H1 (cell line): ENCODE measurements around the gene TRIM5. TPM values are rescaled to one million over a fixed set of nuclear protein-coding genes. Genes with fewer than 3 reads are reported as not detected.

Experiments used
- CTCF ChIA-PET: fragments of 300-600 bp; sonication (Branson Sonifier 250); formaldehyde crosslinking; loops from one replicate; lab custom pipeline; 2021; ENCODE audit not compliant: partially characterized antibody; lab: Charles Lee
- POLR2A ChIA-PET: fragments of 300-600 bp; sonication (Branson Sonifier 250); formaldehyde crosslinking; loops from one replicate; lab custom pipeline; 2021; ENCODE audit warnings: inconsistent platforms; ENCODE audit not compliant: partially characterized antibody; lab: Charles Lee
- DNase-seq, 2 experiments: peaks; one replicate each; pipeline versions ENCODE4 v3.0.0 to v3.0.0-alpha.2; 2010 to 2022; ENCODE audit warnings: low spot score in 2 of 2, low read depth in 1 of 2, mixed read lengths in 1 of 2
- FAIRE-seq: peaks from 2 replicates; lab custom pipeline; 2011; peaks lifted over from hg19 to GRCh38; lab: Jason Lieb, UNC
- H2AFZ ChIP-seq: 2 replicates; pipeline ENCODE4 v1.8.1; 2012; ENCODE audit warnings: low read length, inconsistent platforms
- H2AK5ac ChIP-seq: 2 replicates; pipeline ENCODE4 v1.6.1; 2013; ENCODE audit warnings: low read depth, low read length
- H2BK120ac ChIP-seq: replicated peaks from 2 replicates; pipeline ENCODE3; 2013; ENCODE audit warnings: low read depth, low read length, inconsistent platforms
- H2BK12ac ChIP-seq: 2 replicates; pipeline ENCODE4 v1.6.1; 2013; ENCODE audit warnings: low read depth, low read length
- H2BK15ac ChIP-seq: 2 replicates; pipeline ENCODE4 v1.6.1; 2013; ENCODE audit warnings: low read length
- H2BK20ac ChIP-seq: 2 replicates; pipeline ENCODE4 v1.6.1; 2013; ENCODE audit warnings: low read length
- H2BK5ac ChIP-seq: 2 replicates; pipeline ENCODE4 v1.6.1; 2013; ENCODE audit warnings: low read depth, low read length
- H3K14ac ChIP-seq: 2 replicates; pipeline ENCODE4 v1.6.1; 2013; ENCODE audit warnings: inconsistent platforms; ENCODE audit not compliant: insufficient read length
- H3K18ac ChIP-seq: 2 replicates; pipeline ENCODE4 v1.6.1; 2013; ENCODE audit warnings: low read length; ENCODE audit errors: extremely low read depth
- H3K23ac ChIP-seq: 2 replicates; pipeline ENCODE4 v1.6.1; 2013; ENCODE audit warnings: inconsistent platforms; ENCODE audit not compliant: insufficient read length
- H3K23me2 ChIP-seq: 2 replicates; pipeline ENCODE4 v1.6.1; 2013; ENCODE audit warnings: low read depth, low read length
- H3K27ac ChIP-seq: 2 replicates; pipeline ENCODE4 v1.6.1; 2011; ENCODE audit warnings: low read depth, low read length, inconsistent platforms
- H3K27me3 ChIP-seq, 4 experiments: replicated peaks in 1 of 4; 1 replicate in 1 of 4; 2 replicates in 3 of 4; pipeline versions ENCODE4 v1.6.1 to v1.8.1; 2011 to 2013; ENCODE audit warnings: low read length in 3 of 4, mild to moderate bottlenecking in 3 of 4, inconsistent platforms in 2 of 4, mixed read lengths in 2 of 4, moderate library complexity in 1 of 4; ENCODE audit not compliant: control insufficient read depth in 3 of 4, insufficient read depth in 3 of 4; ENCODE audit errors: extremely low read depth in 1 of 4
- H3K36me3 ChIP-seq, 4 experiments: 2 replicates each; pipeline versions ENCODE4 v1.6.1 to v1.8.1; 2011 to 2013; ENCODE audit warnings: mild to moderate bottlenecking in 4 of 4, low read length in 3 of 4, moderate library complexity in 2 of 4, control low read depth in 1 of 4, inconsistent platforms in 1 of 4; ENCODE audit not compliant: insufficient read depth in 4 of 4, control insufficient read depth in 2 of 4
- H3K4ac ChIP-seq: replicated peaks from 2 replicates; pipeline ENCODE3; 2013; ENCODE audit warnings: low read length, low read depth, mixed read lengths, inconsistent platforms; ENCODE audit not compliant: insufficient read length
- H3K4me1 ChIP-seq, 4 experiments: replicated peaks in 1 of 4; 1 replicate in 1 of 4; 2 replicates in 3 of 4; pipeline versions ENCODE4 v1.6.1 to v1.8.1; 2011 to 2013; ENCODE audit warnings: low read length in 3 of 4, inconsistent platforms in 2 of 4, mixed read lengths in 1 of 4; ENCODE audit not compliant: insufficient read depth in 4 of 4, control insufficient read depth in 3 of 4
- H3K4me2 ChIP-seq, 2 experiments: 2 replicates each; pipeline versions ENCODE4 v1.6.1 to v1.8.1; 2011 to 2013; ENCODE audit warnings: low read depth in 2 of 2, low read length in 2 of 2, control low read depth in 1 of 2, inconsistent platforms in 1 of 2, mild to moderate bottlenecking in 1 of 2; ENCODE audit not compliant: insufficient read depth in 1 of 2
- H3K4me3 ChIP-seq, 4 experiments: fragments of 200-600, 300-600 bp in 1 of 4; sonication (generic), shearing (Covaris generic), sonication (Bioruptor Twin) in 1 of 4; 2 replicates each; pipeline versions ENCODE4 v1.5.1 to v1.8.1; 2011 to 2016; ENCODE audit warnings: low read length in 4 of 4, low read depth in 3 of 4, control low read depth in 2 of 4, inconsistent platforms in 2 of 4, mild to moderate bottlenecking in 2 of 4, mixed read lengths in 1 of 4, moderate library complexity in 1 of 4; ENCODE audit not compliant: insufficient read depth in 2 of 4; ENCODE audit errors: extremely low read depth in 1 of 4
- H3K56ac ChIP-seq: replicated peaks from 2 replicates; pipeline ENCODE3; 2013; ENCODE audit warnings: low read depth, mild to moderate bottlenecking, mixed read lengths, low read length, inconsistent platforms; ENCODE audit not compliant: insufficient read length
- H3K79me1 ChIP-seq: 2 replicates; pipeline ENCODE4 v1.6.1; 2013; ENCODE audit warnings: low read depth, low read length, control low read depth
- H3K79me2 ChIP-seq, 2 experiments: 2 replicates each; pipeline versions ENCODE4 v1.6.1 to v1.8.1; 2012 to 2013; ENCODE audit warnings: low read length in 2 of 2, mild to moderate bottlenecking in 2 of 2, inconsistent platforms in 1 of 2; ENCODE audit not compliant: insufficient read depth in 2 of 2, control insufficient read depth in 1 of 2
- H3K9ac ChIP-seq, 4 experiments: replicated peaks in 1 of 4; 1 replicate in 1 of 4; 2 replicates in 3 of 4; pipeline versions ENCODE4 v1.6.1 to v1.8.1; 2011 to 2013; ENCODE audit warnings: low read depth in 3 of 4, low read length in 3 of 4, control low read depth in 2 of 4, mild to moderate bottlenecking in 2 of 4, moderate library complexity in 2 of 4, inconsistent platforms in 1 of 4; ENCODE audit errors: extremely low read depth in 1 of 4
- H3K9me3 ChIP-seq, 2 experiments: 2 replicates each; pipeline versions ENCODE4 v1.6.1 to v1.8.1; 2012 to 2013; ENCODE audit warnings: mild to moderate bottlenecking in 2 of 2, moderate library complexity in 2 of 2, control low read depth in 1 of 2, inconsistent platforms in 1 of 2, low read depth in 1 of 2, low read length in 1 of 2, mixed read lengths in 1 of 2; ENCODE audit not compliant: insufficient read depth in 2 of 2
- H4K20me1 ChIP-seq, 2 experiments: replicated peaks in 1 of 2; 2 replicates each; pipeline versions ENCODE3 to v1.8.1; 2011 to 2013; ENCODE audit warnings: inconsistent platforms in 2 of 2, low read length in 2 of 2, mild to moderate bottlenecking in 1 of 2; ENCODE audit not compliant: insufficient read depth in 2 of 2, control insufficient read depth in 1 of 2
- H4K5ac ChIP-seq: 2 replicates; pipeline ENCODE4 v1.6.1; 2013; ENCODE audit warnings: low read length, low read depth, mixed read lengths, inconsistent platforms; ENCODE audit not compliant: insufficient read length
- H4K8ac ChIP-seq: 2 replicates; pipeline ENCODE4 v1.8.0; 2013; ENCODE audit warnings: mild to moderate bottlenecking, moderate library complexity, low read length, inconsistent platforms; ENCODE audit not compliant: insufficient read depth; ENCODE audit errors: extremely low read depth
- H4K91ac ChIP-seq: replicated peaks from 2 replicates; pipeline ENCODE3; 2013; ENCODE audit warnings: low read length, mixed read lengths, inconsistent platforms; ENCODE audit not compliant: insufficient read length
- ASH2L ChIP-seq: fragments of 200-600, 300-600 bp; sonication (generic); IDR thresholded peaks from one replicate; pipeline ENCODE4 v1.7.1; 2017; ENCODE audit warnings: low read length
- CBX8 ChIP-seq: fragments of 300-800, 300-1000 bp; sonication (generic); IDR thresholded peaks from 2 replicates; pipeline ENCODE4 v1.7.1; 2016; ENCODE audit warnings: low read depth, low read length, borderline replicate concordance
- POLR2AphosphoS5 ChIP-seq: IDR thresholded peaks from 2 replicates; pipeline ENCODE4 v1.6.1; 2011; ENCODE audit warnings: low read depth, low read length
- SP1 ChIP-seq: IDR thresholded peaks from 2 replicates; pipeline ENCODE4 v1.6.1; 2011; ENCODE audit warnings: low read depth, low read length
- TAF1 ChIP-seq: IDR thresholded peaks from 2 replicates; pipeline ENCODE4 v1.6.1; 2011; ENCODE audit warnings: mild to moderate bottlenecking, low read depth, low read length
- WGBS, 2 experiments: shearing (Covaris generic) in 1 of 2; methylation state at CpG; one replicate each; pipeline versions ENCODE4 v1.1.6 to v1.1.7; 2013 to 2015; ENCODE audit warnings: low lambda C conversion rate in 2 of 2, mixed read lengths in 2 of 2, inconsistent platforms in 1 of 2, low coverage in 1 of 2, missing lambda C conversion rate in 1 of 2; ENCODE audit not compliant: insufficient replicate concordance in 2 of 2, insufficient coverage in 1 of 2, insufficient read length in 1 of 2; ENCODE audit errors: extremely low coverage in 1 of 2, missing lambda C conversion rate in 1 of 2; 5-methylcytosine and 5-hydroxymethylcytosine counted together
- polyA plus RNA-seq, 7 experiments: library from polyadenylated mRNA; depleted of rRNA in 3 of 7; stranded (reverse) in 5 of 7; unstranded in 2 of 7; fragments of >200 nt in 5 of 7; fragments of 200-250 nt in 2 of 7; gene quantifications; 1 replicate in 5 of 7; 2 replicates in 1 of 7; 4 replicates in 1 of 7; pipeline versions ENCODE4 v1.2.1 to v1.2.3, GENCODE V29; 2011 to 2013; ENCODE audit warnings: missing spikeins in 2 of 7, mixed read lengths in 2 of 7
- total RNA-seq: library from RNA; stranded (reverse); fragmentation: NEBNext Ultra II Directional; extraction: Animal tissue kit (Norgen Biotek cat#: 25700); gene quantifications from 2 replicates; pipeline ENCODE4 v1.2.1, GENCODE V29; 2021
- TF ChIP-seq, protein P1 (sequence below): IDR thresholded peaks from 2 replicates; pipeline ENCODE4 v1.6.1; 2012; ENCODE audit warnings: inconsistent platforms

Gene TRIM5
- total and polyA plus RNA-seq, 2 of the 8 experiments (the other 6 are each of a cell fraction or from before 2014, with no cell fraction given), result 23.5 to 35.5 TPM

DNA sequence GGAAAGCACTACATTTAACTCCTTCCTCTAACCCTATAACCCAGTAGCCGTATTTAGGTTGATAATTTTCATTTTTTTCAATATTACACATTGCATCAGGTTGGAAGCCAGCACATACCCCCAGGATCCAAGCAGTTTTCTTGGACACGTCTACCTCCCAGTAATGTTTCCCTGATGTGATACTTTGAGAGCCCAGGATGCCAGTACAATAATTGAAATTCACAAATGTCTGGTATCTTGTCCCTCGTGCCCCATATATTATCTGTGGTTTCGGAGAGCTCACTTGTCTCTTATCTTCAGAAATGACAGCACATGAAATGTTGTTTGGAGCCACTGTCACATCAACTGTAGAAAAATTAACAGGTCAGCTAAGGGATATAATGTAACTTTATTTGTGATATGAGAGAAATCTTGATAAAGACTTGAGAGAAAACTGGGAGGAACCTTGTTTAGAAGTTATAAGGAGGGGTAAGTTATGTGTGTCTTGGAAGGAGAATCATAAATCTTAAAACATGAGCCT lies 19.8 kb downstream of the TRIM5 start:
- Histone ChIP-seq H2BK20ac (no peak overlapping the region), H3K14ac (no peak overlapping the region), H3K4me3 (no peak overlapping the region), H3K4me2 (no peak overlapping the region), H3K27me3 (no peaks in the 10 kb centered on the region), H3K36me3 (peaks cover 0 to 21% (median 7%) of the 10 kb centered on the region in 4 experiments; a peak in 4 of 8 replicates), H4K20me1 (no peaks in the 10 kb centered on the region), H3K23me2 (no peaks in the 10 kb centered on the region), H4K5ac (no peak overlapping the region), H2AK5ac (no peak overlapping the region), H2BK12ac (no peak overlapping the region), H2BK5ac (no peak overlapping the region), H3K23ac (no peak overlapping the region), H3K9ac (no peak overlapping the region), H3K56ac (no peak overlapping the region), H4K91ac (no peak overlapping the region), H3K9me3 (no peaks in the 10 kb centered on the region), H2BK120ac (no peak overlapping the region), H3K18ac (no peak overlapping the region), H2BK15ac (no peak overlapping the region), H2AFZ (no peak overlapping the region), H3K79me1 (no peaks in the 10 kb centered on the region), H3K79me2 (no peaks in the 10 kb centered on the region), H4K8ac (no peak overlapping the region), H3K4me1 (no peaks in the 10 kb centered on the region), H3K4ac (no peak overlapping the region), H3K27ac (no peak overlapping the region)
- no peak for TF ChIP-seq ASH2L
- no peak for TF ChIP-seq TAF1
- no peak for TF ChIP-seq SP1
- TF ChIP-seq POLR2AphosphoS5, result no peak
- no peak for TF ChIP-seq CBX8
- TF ChIP-seq, protein P1, sequence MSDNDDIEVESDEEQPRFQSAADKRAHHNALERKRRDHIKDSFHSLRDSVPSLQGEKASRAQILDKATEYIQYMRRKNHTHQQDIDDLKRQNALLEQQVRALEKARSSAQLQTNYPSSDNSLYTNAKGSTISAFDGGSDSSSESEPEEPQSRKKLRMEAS, result no peak
- ChIA-PET CTCF (no interaction called here), POLR2A (interaction anchor here (0.9 kb wide), 1 partner anchor 29 kb away, joined by 3 read pairs; no protein-coding TSS in a partner anchor)
- WGBS, 2 experiments, result 91% methylated on average over 4 of the region's 4 CpGs; no CpG with 5 or more reads in 1 of the 2 experiments
- DNase-seq (no peak), FAIRE-seq (no peak)
